ENCODE measurements around the gene ZBED3. TPM values are rescaled to one million over a fixed set of nuclear protein-coding genes. Genes with fewer than 3 reads are reported as not detected.
"Not testable (repeated sequence)": the region's sequence is repeated elsewhere in the genome, so short reads cannot be mapped to it uniquely, and the experiment has no call there.

The ZBED3 gene
- total and polyA plus RNA-seq, 11 donors, result 2.8 to 8.1 (median 5.7) TPM

DNA sequence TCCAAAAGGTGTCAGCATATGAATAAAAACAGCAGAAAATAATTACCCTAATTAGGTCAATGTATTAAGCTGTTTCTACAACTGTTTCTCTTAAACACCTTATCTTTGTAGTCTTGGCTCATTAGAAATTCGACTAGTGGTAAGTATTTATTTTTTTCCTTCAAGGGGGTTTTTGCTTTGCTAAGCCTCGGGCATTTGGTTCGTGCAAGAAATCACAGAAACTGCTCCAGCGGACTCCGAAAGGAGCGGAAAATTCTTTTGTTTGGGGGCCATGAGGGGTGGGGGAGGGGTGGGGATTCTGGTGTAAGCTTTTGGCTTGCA, 757 bp downstream of the ZBED3 start:
- intact Hi-C loops (cut with DNase I), result loop anchor here in 4 of 10 donors (5.0 kb wide), 1 partner anchor 406 kb away; the partner anchor contains the start of gene WDR41 (in 4 of the 4)
- ATAC-seq (no peak), DNase-seq (no peak)
- peaks cover 0 to 7% (median 0%) of the 10 kb centered on the region in 9 donors for H3K36me3 ChIP-seq
- H3K27me3 ChIP-seq, result no peaks in the 10 kb centered on the region
- TF ChIP-seq CTCF (IDR thresholded peaks at IDR 0.05), result no peak
- TF ChIP-seq POLR2A (IDR thresholded peaks at IDR 0.05), result no peak
- peak overlapping the region; percentile 66 to 98 (median 87) for H3K4me3 ChIP-seq
- no peaks in the 10 kb centered on the region for H3K9me3 ChIP-seq
- WGBS, 4 donors, result 0 to 1% (median 1%) methylated on average over 6 of the region's 6 CpGs
- H3K4me1 ChIP-seq, result peaks cover 0 to 22% (median 15%) of the 10 kb centered on the region in 12 donors
- peak overlapping the region; percentile 81 to 95 (median 88) for H3K27ac ChIP-seq

GRCh38 chr5:77083088-77083487, 4.0 kb downstream of the ZBED3 start:
- Histone ChIP-seq H3K36me3 (peaks cover 0 to 7% (median 3%) of the 10 kb centered on the region in 9 donors), H3K4me1 (peaks cover 0 to 23% (median 14%) of the 10 kb centered on the region in 12 donors), H3K4me3 (no peak overlapping the region), H3K9me3 (no peaks in the 10 kb centered on the region), H3K27ac (no peak overlapping the region), H3K27me3 (no peaks in the 10 kb centered on the region)
- intact Hi-C loops (cut with DNase I), result no loop called here
- DNase-seq (no peak), ATAC-seq (no peak)
- TF ChIP-seq POLR2A (IDR thresholded peaks at IDR 0.05) (no peak), CTCF (IDR thresholded peaks at IDR 0.05) (no peak)
- WGBS, 4 donors, result 86 to 91% (median 87%) methylated on average over 6 of the region's 6 CpGs

- peaks cover 0 to 7% (median 3%) of the 10 kb centered on the region in 9 donors for H3K36me3 ChIP-seq
Measured at GRCh38 chr5:77082280-77082679, 4.8 kb downstream of the ZBED3 start.

GRCh38 chr5:77080905-77081304, 6.2 kb downstream of the ZBED3 start:
- intact Hi-C loops (cut with DNase I), result no loop called here
- ATAC-seq, result no peak
- WGBS, 4 donors, result 87 to 92% (median 89%) methylated on average over 5 of the region's 5 CpGs

More at GRCh38 chr5:77082280-77082679, 4.8 kb downstream of the ZBED3 start:
- intact Hi-C loops (cut with DNase I), result no loop called here
- H3K4me1 ChIP-seq, result peaks cover 0 to 20% (median 9%) of the 10 kb centered on the region in 12 donors
- ATAC-seq (no peak), DNase-seq (no peak)
- H3K9me3 ChIP-seq, result no peaks in the 10 kb centered on the region
- no peak overlapping the region for H3K4me3 ChIP-seq
- H3K27ac ChIP-seq, result no peak overlapping the region
- 57 to 98% (median 80%) methylated on average over 1 of the region's 1 CpG for WGBS, 4 donors
- no peaks in the 10 kb centered on the region for H3K27me3 ChIP-seq
- TF ChIP-seq CTCF (IDR thresholded peaks at IDR 0.05), result no peak
- TF ChIP-seq POLR2A (IDR thresholded peaks at IDR 0.05), result no peak

DNA sequence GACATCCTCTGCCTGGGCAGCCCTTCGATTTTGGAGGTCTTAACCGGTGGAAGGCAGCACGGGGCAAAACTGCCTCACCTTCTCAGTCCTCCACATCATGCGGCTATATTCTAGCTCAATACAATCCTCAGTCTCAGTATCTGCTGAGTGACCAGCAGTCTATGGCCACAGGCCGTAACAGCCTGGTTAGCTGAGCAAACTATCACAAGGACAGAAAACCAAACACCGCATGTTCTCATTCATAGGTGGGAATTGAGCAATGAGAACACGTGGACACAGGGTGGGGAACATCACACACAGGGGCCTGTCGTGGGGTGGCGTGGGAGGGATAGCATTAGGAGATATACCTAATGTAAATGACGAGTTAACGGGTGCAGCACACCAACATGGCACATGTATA, 6.6 kb downstream of the ZBED3 start:
- DNase-seq; H3K9me3 ChIP-seq; H3K27ac ChIP-seq; ATAC-seq; H3K27me3 ChIP-seq; intact Hi-C loops (cut with DNase I); H3K36me3 ChIP-seq; H3K4me3 ChIP-seq: not testable (repeated sequence)
- WGBS, 4 donors, result 92 to 94% (median 92%) methylated on average over 11 of the region's 11 CpGs
- peaks cover 0 to 19% (median 3%) of the 10 kb centered on the region in 12 donors for H3K4me1 ChIP-seq

More at GRCh38 chr5:77080905-77081304, 6.2 kb downstream of the ZBED3 start:
- H3K9me3 ChIP-seq, result no peaks in the 10 kb centered on the region
- TF ChIP-seq POLR2A (IDR thresholded peaks at IDR 0.05) (no peak), CTCF (IDR thresholded peaks at IDR 0.05) (no peak)
- no peak overlapping the region for H3K4me3 ChIP-seq
- no peaks in the 10 kb centered on the region for H3K27me3 ChIP-seq
- peaks cover 0 to 23% (median 7%) of the 10 kb centered on the region in 12 donors for H3K4me1 ChIP-seq
- DNase-seq, result no peak
- H3K36me3 ChIP-seq, result peaks cover 0 to 7% (median 3%) of the 10 kb centered on the region in 9 donors
- H3K27ac ChIP-seq, result no peak overlapping the region
